Measurements from ENCODE around the gene IGSF23. TPM values are rescaled to one million over a fixed set of nuclear protein-coding genes. Genes with fewer than 3 reads are reported as not detected.

IGSF23 gene
- total RNA-seq, 1 experiment from 2014 or later, result not detected

- Mint-ChIP-seq H3K27me3 (ENCODE audit: low read depth) (peaks cover 2% of the 10 kb centered on the region; the same call in 1 of the 2 replicates), H3K4me3 (no peak overlapping the region)
- H3K4me2 ChIP-seq (ENCODE audit: insufficient read depth, insufficient read length, low read length), result no peak overlapping the region
Measured at GRCh38 chr19:44587963-44588770, 25.2 kb upstream of the IGSF23 start.

More at GRCh38 chr19:44587963-44588770, 25.2 kb upstream of the IGSF23 start:
- H3K14ac ChIP-seq (ENCODE audit: insufficient read depth, low read length), result no peak overlapping the region
- no peaks in the 10 kb centered on the region for H3K9me3 ChIP-seq (ENCODE audit: control insufficient read depth, low read depth, low read length)
- H3K79me2 ChIP-seq (ENCODE audit: insufficient read depth, low read length), result no peaks in the 10 kb centered on the region
- H3K56ac ChIP-seq (ENCODE audit: insufficient read length, low read depth, low read length), result no peak overlapping the region
- H3K27me3 ChIP-seq (ENCODE audit: insufficient read depth, low read length), result no peaks in the 10 kb centered on the region
- H3K18ac ChIP-seq (ENCODE audit: insufficient read length, low read depth, low read length), result no peak overlapping the region
- no peaks in the 10 kb centered on the region for H3K79me1 ChIP-seq (ENCODE audit: insufficient read depth, low read depth, low read length, poor library complexity, severe bottlenecking)
- no peaks in the 10 kb centered on the region for H3K23me2 ChIP-seq (ENCODE audit: insufficient read length, low read depth, low read length, poor library complexity, severe bottlenecking)
- no peak overlapping the region for H2BK120ac ChIP-seq (ENCODE audit: low read depth, low read length, poor library complexity, severe bottlenecking)
- H3K9ac ChIP-seq (ENCODE audit: extremely low read depth, insufficient read length, low read length), result no peak overlapping the region
- no peak overlapping the region for H2BK12ac ChIP-seq (ENCODE audit: insufficient read length, low read depth, low read length)
- H4K20me1 ChIP-seq (ENCODE audit: control insufficient read depth, insufficient read depth, insufficient read length), result no peaks in the 10 kb centered on the region
- no peak overlapping the region for H3K23ac ChIP-seq (ENCODE audit: insufficient read length, low read depth, low read length)
- WGBS (ENCODE audit: extremely low coverage, insufficient read length, low lambda C conversion rate), result no CpG with 5 or more reads among the region's 2 CpGs
- peaks cover 15 to 21% of the 10 kb centered on the region in 2 experiments for H3K9me3 Mint-ChIP-seq
- no peak for TF ChIP-seq CTCF (conservative IDR thresholded peaks at IDR 0.05)
- no peak overlapping the region for H2BK15ac ChIP-seq (ENCODE audit: low read depth, low read length)
- no peak overlapping the region for H2BK20ac ChIP-seq (ENCODE audit: low read depth, low read length, poor library complexity, severe bottlenecking)
- no peak for DNase-seq
- no peak overlapping the region for H2AFZ ChIP-seq (ENCODE audit: low read length)
- H3K36me3 Mint-ChIP-seq (ENCODE audit: insufficient read depth in 1 of 3, low read depth in 3 of 3), result peaks cover 0 to 10% (median 0%) of the 10 kb centered on the region in 3 experiments; a peak in 3 of 7 replicates
- peaks cover 16 to 19% of the 10 kb centered on the region in 2 experiments for H3K4me1 Mint-ChIP-seq
- no peak overlapping the region for H4K5ac ChIP-seq (ENCODE audit: insufficient read length, low read depth, low read length)
- H2BK5ac ChIP-seq (ENCODE audit: insufficient read length, low read length), result no peak overlapping the region
- no peak overlapping the region for H2AK5ac ChIP-seq (ENCODE audit: insufficient read length, low read length)
- no peak overlapping the region for H3K27ac ChIP-seq (ENCODE audit: insufficient read length, low read depth, low read length)
- no peak overlapping the region for H3K4ac ChIP-seq (ENCODE audit: low read depth, low read length)
- no peak overlapping the region for H4K8ac ChIP-seq (replicated peaks; ENCODE audit: insufficient read length, low read depth, low read length)
- H3K27ac Mint-ChIP-seq, result no peak overlapping the region
- H3K4me1 ChIP-seq (ENCODE audit: insufficient read depth, low read length), result no peaks in the 10 kb centered on the region
- no peak overlapping the region for H4K91ac ChIP-seq (ENCODE audit: insufficient read length, low read depth, low read length)
- no peak overlapping the region for H3T11ph ChIP-seq (ENCODE audit: low read length)

All from H9 (cell line).